ENCODE measurements around the gene PRXL2C. TPM values are rescaled to one million over a fixed set of nuclear protein-coding genes. Genes with fewer than 3 reads are reported as not detected.
A peak's percentile ranks its signal among the peaks of the same experiment; 100 is the strongest.

Gene PRXL2C
- total and polyA plus RNA-seq, 2 of the 13 experiments (the other 11 are each of a cell fraction or from before 2014, with no cell fraction given): 11.0 to 13.2 TPM

DNA sequence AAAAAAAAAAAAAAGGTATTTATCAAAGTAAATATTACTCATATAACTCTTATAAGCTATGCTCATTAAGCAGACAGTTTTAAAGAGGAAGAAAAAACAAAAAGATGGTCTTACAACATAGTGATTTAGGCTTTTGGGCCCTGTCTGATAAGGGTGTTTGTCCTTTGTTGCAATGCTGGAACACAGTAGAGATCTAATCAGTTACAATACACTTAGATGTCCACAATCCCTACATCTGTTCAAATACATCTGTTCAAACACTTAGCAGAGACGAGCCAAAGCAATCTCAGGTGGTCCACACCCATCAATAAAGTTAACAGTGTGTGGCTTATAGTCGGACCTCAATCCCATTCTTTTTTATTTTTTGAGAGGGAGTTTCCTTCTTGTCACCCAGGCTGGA, 11.0 kb downstream of the PRXL2C start:
- Histone ChIP-seq H3K4me1 (ENCODE audit: insufficient read depth, low read length) (peaks cover 21% of the 10 kb centered on the region), H2AFZ (ENCODE audit: low read length) (no peak overlapping the region), H3K79me2 (ENCODE audit: insufficient read depth, low read length) (no peaks in the 10 kb centered on the region), H3K4me2 (ENCODE audit: low read depth, low read length) (no peak overlapping the region), H3K4me3 (replicated peaks in 1 of 3; ENCODE audit: insufficient read depth in 1 of 3, low read depth in 2 of 3, low read length in 3 of 3) (no peak overlapping the region), H3K9ac (ENCODE audit: insufficient read depth, low read depth, low read length) (no peak overlapping the region), H3K27me3 (ENCODE audit: control insufficient read depth in 1 of 2, insufficient read depth in 2 of 2, low read length in 2 of 2) (no peaks in the 10 kb centered on the region), H3K36me3 (replicated peaks in 1 of 2; ENCODE audit: control insufficient read depth in 1 of 2, insufficient read depth in 2 of 2, low read length in 2 of 2) (peaks cover 3 to 15% of the 10 kb centered on the region in 2 experiments; a peak in 3 of 5 replicates), H4K20me1 (ENCODE audit: insufficient read depth, low read length) (no peaks in the 10 kb centered on the region), H3K27ac (ENCODE audit: extremely low read length, insufficient read depth, low read length) (no peak overlapping the region), H3K9me3 (ENCODE audit: low read length) (no peaks in the 10 kb centered on the region)
- intact Hi-C loops (cut with micrococcal nuclease; ENCODE audit: unreplicated experiment): no loop called here
- ChIA-PET CTCF (ENCODE audit: low intra/inter-chr PET ratio, low total read pairs) (no interaction called here), POLR2A (no interaction called here)
- ATAC-seq (peak; percentile 92), DNase-seq (ENCODE audit: low spot score) (peak; percentile 92), FAIRE-seq (peak; percentile 76)
- 9% methylated on average over 2 of the region's 2 CpGs for WGBS (ENCODE audit: low lambda C conversion rate)
- BruUV-seq (replicated peaks): no TSS peak
- in situ Hi-C loops (cut with HindIII; ENCODE audit: extremely low pct_ligation_motif_present, low pct_unique_long_range_greater_than_20kb): no loop called here
- TF ChIP-seq HDAC1 (CRISPR knock-in tag; IDR thresholded peaks at IDR 0.05) (no peak), ZFY (CRISPR knock-in tag; IDR thresholded peaks at IDR 0.05) (no peak), XRCC5 (optimal IDR thresholded peaks at IDR 0.05; ENCODE audit: low read length) (no peak), TAF15 (IDR thresholded peaks at IDR 0.05; ENCODE audit: low read depth, low read length, poor library complexity, severe bottlenecking) (no peak), NCOA2 (CRISPR knock-in tag; IDR thresholded peaks at IDR 0.05) (peak; percentile 80; the same call in 1 of the 2 replicates), ZNF160 (CRISPR knock-in tag; IDR thresholded peaks at IDR 0.05) (no peak), ZNF331 (CRISPR knock-in tag; IDR thresholded peaks at IDR 0.05) (peak; percentile 40; the same call in 1 of the 2 replicates), ZNF747 (CRISPR knock-in tag; IDR thresholded peaks at IDR 0.05; ENCODE audit: borderline replicate concordance) (no peak), ELF3 (CRISPR knock-in tag; IDR thresholded peaks at IDR 0.05) (0 out of 2 replicates have a peak, but pooled peaks have one; percentile 14), ZNF556 (CRISPR knock-in tag; IDR thresholded peaks at IDR 0.05; ENCODE audit: borderline replicate concordance) (no peak), TEAD3 (CRISPR knock-in tag; optimal IDR thresholded peaks at IDR 0.05; ENCODE audit: borderline replicate concordance) (peak; percentile 39), ZZZ3 (CRISPR knock-in tag; IDR thresholded peaks at IDR 0.05; ENCODE audit: borderline replicate concordance) (no peak), NFE2 (CRISPR knock-in tag; IDR thresholded peaks at IDR 0.05) (no peak), ZNF20 (CRISPR knock-in tag; IDR thresholded peaks at IDR 0.05) (no peak), RCOR2 (CRISPR knock-in tag; IDR thresholded peaks at IDR 0.05) (peak; percentile 51; the same call in 1 of the 2 replicates), CEBPG (CRISPR knock-in tag; IDR thresholded peaks at IDR 0.05) (peak; percentile 64), RARG (CRISPR knock-in tag; IDR thresholded peaks at IDR 0.05; ENCODE audit: low read depth) (no peak), ZNF431 (CRISPR knock-in tag; IDR thresholded peaks at IDR 0.05; ENCODE audit: borderline replicate concordance, low read depth) (no peak), ZNF879 (CRISPR knock-in tag; IDR thresholded peaks at IDR 0.05) (no peak), SIX4 (CRISPR knock-in tag; IDR thresholded peaks at IDR 0.05) (0 out of 2 replicates have a peak, but pooled peaks have one; percentile 40), RFX1 (IDR thresholded peaks at IDR 0.05) (no peak)
- TF ChIP-seq, protein P1, sequence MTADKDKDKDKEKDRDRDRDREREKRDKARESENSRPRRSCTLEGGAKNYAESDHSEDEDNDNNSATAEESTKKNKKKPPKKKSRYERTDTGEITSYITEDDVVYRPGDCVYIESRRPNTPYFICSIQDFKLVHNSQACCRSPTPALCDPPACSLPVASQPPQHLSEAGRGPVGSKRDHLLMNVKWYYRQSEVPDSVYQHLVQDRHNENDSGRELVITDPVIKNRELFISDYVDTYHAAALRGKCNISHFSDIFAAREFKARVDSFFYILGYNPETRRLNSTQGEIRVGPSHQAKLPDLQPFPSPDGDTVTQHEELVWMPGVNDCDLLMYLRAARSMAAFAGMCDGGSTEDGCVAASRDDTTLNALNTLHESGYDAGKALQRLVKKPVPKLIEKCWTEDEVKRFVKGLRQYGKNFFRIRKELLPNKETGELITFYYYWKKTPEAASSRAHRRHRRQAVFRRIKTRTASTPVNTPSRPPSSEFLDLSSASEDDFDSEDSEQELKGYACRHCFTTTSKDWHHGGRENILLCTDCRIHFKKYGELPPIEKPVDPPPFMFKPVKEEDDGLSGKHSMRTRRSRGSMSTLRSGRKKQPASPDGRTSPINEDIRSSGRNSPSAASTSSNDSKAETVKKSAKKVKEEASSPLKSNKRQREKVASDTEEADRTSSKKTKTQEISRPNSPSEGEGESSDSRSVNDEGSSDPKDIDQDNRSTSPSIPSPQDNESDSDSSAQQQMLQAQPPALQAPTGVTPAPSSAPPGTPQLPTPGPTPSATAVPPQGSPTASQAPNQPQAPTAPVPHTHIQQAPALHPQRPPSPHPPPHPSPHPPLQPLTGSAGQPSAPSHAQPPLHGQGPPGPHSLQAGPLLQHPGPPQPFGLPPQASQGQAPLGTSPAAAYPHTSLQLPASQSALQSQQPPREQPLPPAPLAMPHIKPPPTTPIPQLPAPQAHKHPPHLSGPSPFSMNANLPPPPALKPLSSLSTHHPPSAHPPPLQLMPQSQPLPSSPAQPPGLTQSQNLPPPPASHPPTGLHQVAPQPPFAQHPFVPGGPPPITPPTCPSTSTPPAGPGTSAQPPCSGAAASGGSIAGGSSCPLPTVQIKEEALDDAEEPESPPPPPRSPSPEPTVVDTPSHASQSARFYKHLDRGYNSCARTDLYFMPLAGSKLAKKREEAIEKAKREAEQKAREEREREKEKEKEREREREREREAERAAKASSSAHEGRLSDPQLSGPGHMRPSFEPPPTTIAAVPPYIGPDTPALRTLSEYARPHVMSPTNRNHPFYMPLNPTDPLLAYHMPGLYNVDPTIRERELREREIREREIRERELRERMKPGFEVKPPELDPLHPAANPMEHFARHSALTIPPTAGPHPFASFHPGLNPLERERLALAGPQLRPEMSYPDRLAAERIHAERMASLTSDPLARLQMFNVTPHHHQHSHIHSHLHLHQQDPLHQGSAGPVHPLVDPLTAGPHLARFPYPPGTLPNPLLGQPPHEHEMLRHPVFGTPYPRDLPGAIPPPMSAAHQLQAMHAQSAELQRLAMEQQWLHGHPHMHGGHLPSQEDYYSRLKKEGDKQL (CRISPR knock-in tag; IDR thresholded peaks at IDR 0.05; ENCODE audit: low read depth): peak; percentile 97
- TF ChIP-seq, protein P2, sequence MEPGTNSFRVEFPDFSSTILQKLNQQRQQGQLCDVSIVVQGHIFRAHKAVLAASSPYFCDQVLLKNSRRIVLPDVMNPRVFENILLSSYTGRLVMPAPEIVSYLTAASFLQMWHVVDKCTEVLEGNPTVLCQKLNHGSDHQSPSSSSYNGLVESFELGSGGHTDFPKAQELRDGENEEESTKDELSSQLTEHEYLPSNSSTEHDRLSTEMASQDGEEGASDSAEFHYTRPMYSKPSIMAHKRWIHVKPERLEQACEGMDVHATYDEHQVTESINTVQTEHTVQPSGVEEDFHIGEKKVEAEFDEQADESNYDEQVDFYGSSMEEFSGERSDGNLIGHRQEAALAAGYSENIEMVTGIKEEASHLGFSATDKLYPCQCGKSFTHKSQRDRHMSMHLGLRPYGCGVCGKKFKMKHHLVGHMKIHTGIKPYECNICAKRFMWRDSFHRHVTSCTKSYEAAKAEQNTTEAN (CRISPR knock-in tag; conservative IDR thresholded peaks at IDR 0.05): no peak
